Stimulated activated CD8-positive, alpha-beta memory T cell treated with anti-CD3 and anti-CD28 coated beads, Interleukin-15, amount 100 ng/mL, for 24 hours (primary cell): ENCODE results near the gene ZNF582.
"Not testable (repeated sequence)": the region's sequence is repeated elsewhere in the genome, so short reads cannot be mapped to it uniquely, and the experiment has no call there.

Source experiments
- DNase-seq: peaks from one replicate; pipeline ENCODE4 v3.0.0-alpha.2; 2020; ENCODE audit warnings: low read depth

ZNF582 gene

GRCh38 chr19:56351208-56351607 lies 42.1 kb downstream of the ZNF582 start:
- no peak for DNase-seq

GRCh38 chr19:56350416-56351045 lies 42.8 kb downstream of the ZNF582 start:
- no peak for DNase-seq

GRCh38 chr19:56348289-56348877 lies 45.0 kb downstream of the ZNF582 start:
- DNase-seq, result no peak

GRCh38 chr19:56347163-56347778 lies 46.1 kb downstream of the ZNF582 start:
- no peak for DNase-seq

- no peak for DNase-seq
Measured at GRCh38 chr19:56341948-56342347, 51.4 kb downstream of the ZNF582 start.

- not testable (repeated sequence) for DNase-seq
Measured at GRCh38 chr19:56339031-56339430, 54.3 kb downstream of the ZNF582 start.

- not testable (repeated sequence) for DNase-seq
Measured at GRCh38 chr19:56337077-56337476, 56.3 kb downstream of the ZNF582 start.

GRCh38 chr19:56335371-56335770 lies 58.0 kb downstream of the ZNF582 start:
- not testable (repeated sequence) for DNase-seq

GRCh38 chr19:56333506-56333905 lies 59.8 kb downstream of the ZNF582 start:
- DNase-seq, result no peak
